RWPE2 (cell line): ENCODE results near the gene ELAVL3.

Experiments used
- ATAC-seq: fragments of 200-7000 bp; cut with Tn5 transposase; 3 replicates; pipeline ENCODE4 v1.9.1; 2021; ENCODE audit warnings: low read depth
- DNase-seq: peaks from one replicate; pipeline ENCODE4 v3.0.0-alpha.2; 2020; ENCODE audit warnings: low spot score
- H3K27ac ChIP-seq: fragments of 450-650 bp; 2 replicates; pipeline ENCODE4 v1.5.1; 2017; ENCODE audit warnings: mild to moderate bottlenecking; ENCODE audit not compliant: poor library complexity, severe bottlenecking
- H3K27me3 ChIP-seq: fragments of 250-450 bp; sonication (Bioruptor Pico); 2 replicates; pipeline ENCODE4 v1.5.1; 2021; ENCODE audit warnings: mild to moderate bottlenecking, moderate library complexity; ENCODE audit not compliant: insufficient read depth, poor library complexity, severe bottlenecking
- H3K36me3 ChIP-seq: fragments of 250-450 bp; sonication (Bioruptor Pico); 2 replicates; pipeline ENCODE4 v1.5.1; 2020; ENCODE audit warnings: low read depth, mild to moderate bottlenecking, moderate library complexity
- H3K4me1 ChIP-seq: fragments of 250-450 bp; sonication (Bioruptor Pico); 2 replicates; pipeline ENCODE4 v1.5.1; 2021; ENCODE audit warnings: mild to moderate bottlenecking, moderate library complexity; ENCODE audit not compliant: insufficient read depth, poor library complexity, severe bottlenecking
- H3K4me3 ChIP-seq: fragments of 250-450 bp; sonication (Bioruptor Pico); 2 replicates; pipeline ENCODE4 v1.5.1; 2021; ENCODE audit warnings: mild to moderate bottlenecking, moderate library complexity; ENCODE audit not compliant: severe bottlenecking
- H3K9me3 ChIP-seq: fragments of 250-450 bp; sonication (Bioruptor Pico); 2 replicates; pipeline ENCODE4 v1.5.1; 2021; ENCODE audit warnings: mild to moderate bottlenecking, moderate library complexity; ENCODE audit not compliant: severe bottlenecking
- CTCF ChIP-seq: fragments of 450-650 bp; IDR thresholded peaks from one replicate; pipeline ENCODE4 v1.5.1; 2017; ENCODE audit warnings: mild to moderate bottlenecking, moderate library complexity; ENCODE audit not compliant: poor library complexity, severe bottlenecking

Gene ELAVL3

GRCh38 chr19:11405846-11406643, 74.8 kb downstream of the ELAVL3 start:
- no peaks in the 10 kb centered on the region for H3K36me3 ChIP-seq
- H3K4me1 ChIP-seq, result no peaks in the 10 kb centered on the region
- H3K4me3 ChIP-seq, result no peak overlapping the region
- DNase-seq, result no peak
- H3K27me3 ChIP-seq, result no peaks in the 10 kb centered on the region
- no peak overlapping the region for H3K27ac ChIP-seq
- no peaks in the 10 kb centered on the region for H3K9me3 ChIP-seq
- no peak for ATAC-seq
- no peak for TF ChIP-seq CTCF

- no peaks in the 10 kb centered on the region for H3K4me1 ChIP-seq
- H3K27me3 ChIP-seq, result no peaks in the 10 kb centered on the region
- no peaks in the 10 kb centered on the region for H3K36me3 ChIP-seq
- DNase-seq, result no peak
- TF ChIP-seq CTCF, result no peak
- H3K27ac ChIP-seq, result no peak overlapping the region
- H3K4me3 ChIP-seq, result no peak overlapping the region
- no peak for ATAC-seq
- no peaks in the 10 kb centered on the region for H3K9me3 ChIP-seq
Observed at GRCh38 chr19:11404588-11405222, 76.1 kb downstream of the ELAVL3 start.

- H3K36me3 ChIP-seq, result no peaks in the 10 kb centered on the region
- no peaks in the 10 kb centered on the region for H3K9me3 ChIP-seq
- DNase-seq (no peak), ATAC-seq (no peak)
- H3K4me3 ChIP-seq, result no peak overlapping the region
- no peak for TF ChIP-seq CTCF
- no peak overlapping the region for H3K27ac ChIP-seq
- H3K4me1 ChIP-seq, result no peaks in the 10 kb centered on the region
- H3K27me3 ChIP-seq, result no peaks in the 10 kb centered on the region
Observed at GRCh38 chr19:11401808-11402543, 78.9 kb downstream of the ELAVL3 start.
